Adrenal gland (tissue), 12 donors: Measurements from ENCODE around the gene CSKMT. TPM values are rescaled to one million over a fixed set of nuclear protein-coding genes. Genes with fewer than 3 reads are reported as not detected.
A peak's percentile ranks its signal among the peaks of the same experiment; 100 is the strongest.

Experiments
- DNase-seq, 7 donors: peaks; one replicate each; pipeline ENCODE4 v3.0.0-alpha.2; 2019 to 2020
- H3K27ac ChIP-seq, 5 donors: fragments of 200-600 bp; sonication (generic) in 4 of 5; 1 replicate in 3 of 5; 2 replicates in 2 of 5; pipeline versions ENCODE4 v1.5.1 to v1.8.0; 2016 to 2020; ENCODE audit warnings: mild to moderate bottlenecking in 1 of 5
- H3K27me3 ChIP-seq: fragments of 200-600 bp; 2 replicates; pipeline ENCODE4 v1.8.0; 2021
- H3K36me3 ChIP-seq, 2 donors: fragments of 200-600 bp; replicated peaks in 1 of 2; 1 replicate in 1 of 2; 2 replicates in 1 of 2; pipeline versions ENCODE4 v1.5.1 to v1.8.0; 2018 to 2022
- H3K4me1 ChIP-seq, 2 donors: fragments of 200-600 bp; replicated peaks in 1 of 2; 1 replicate in 1 of 2; 2 replicates in 1 of 2; pipeline versions ENCODE4 v1.5.1 to v1.8.0; 2018 to 2021
- H3K4me3 ChIP-seq, 4 donors: fragments of 200-600 bp; sonication (generic) in 3 of 4; one replicate each; pipeline ENCODE4 v1.5.1; 2016 to 2018
- H3K9me3 ChIP-seq, 3 donors: fragments of 200-600 bp; sonication (generic) in 1 of 3; replicated peaks in 1 of 3; 1 replicate in 2 of 3; 2 replicates in 1 of 3; pipeline versions ENCODE4 v1.5.1 to v1.8.0; 2016 to 2021
- CTCF ChIP-seq, 6 experiments: fragments of 450-650 bp in 4 of 6; fragments of 200-600 bp in 2 of 6; sonication (generic) in 1 of 6; IDR thresholded peaks; 1 replicate in 5 of 6; 2 replicates in 1 of 6; pipeline versions ENCODE4 v1.5.1 to v1.8.0; 2016 to 2021; ENCODE audit warnings: antibody characterized with exemption in 6 of 6, mild to moderate bottlenecking in 2 of 6, moderate library complexity in 1 of 6
- POLR2A ChIP-seq, 2 donors: fragments of 450-650 bp; IDR thresholded peaks; one replicate each; pipeline ENCODE4 v1.6.1; 2017; ENCODE audit warnings: antibody characterized with exemption in 2 of 2, mild to moderate bottlenecking in 2 of 2, moderate library complexity in 1 of 2
- WGBS, 4 donors: extraction: QIAGEN DNeasy Blood & Tissue Kit in 2 of 4; methylation state at CpG; one replicate each; pipeline versions ENCODE4 v1.1.5 to v1.1.7; 2013 to 2017; 5-methylcytosine and 5-hydroxymethylcytosine counted together
- intact Hi-C, 2 donors: fragments of 100-400 bp; cut with DNase I; formaldehyde crosslinking; loops; one replicate each; pipeline versions ENCODE4 v1.14.1 to v1.15.0; 2022 to 2023
- polyA plus RNA-seq, 3 donors: library from polyadenylated mRNA; stranded (reverse); fragments of 200-250 nt in 2 of 3; fragments of 350-450 nt in 1 of 3; fragmentation: Illumina TruSeq in 1 of 3; extraction: RNeasy Lipid Tissue Mini Kit (QIAGEN cat#74804) in 1 of 3; gene quantifications; one replicate each; pipeline ENCODE4 v1.2.3, GENCODE V29; 2013 to 2014
- total RNA-seq, 9 donors: library from RNA; depleted of rRNA in 4 of 9; stranded (reverse); fragments of >200 nt in 4 of 9; fragments of 120-200 nt in 1 of 9; fragmentation: NEBNext Ultra II Directional in 1 of 9; extraction: Animal tissue kit (Norgen Biotek cat#: 25700) in 1 of 9; gene quantifications; one replicate each; pipeline versions ENCODE4 v1.1.0 to v1.2.4, GENCODE V29; 2013 to 2023
- donor health status: healthy with polysubstance abuse.
- donor health status: Bipolar disorder and iron deficiency.
- donor health status: DM: yes; HTN: yes; CAD: no.
- donor health status: DM: no; HTN: no; CAD: no.
- donor health status: DM: no; HTN: no; CAD: no.
- donor health status: DM: yes; HTN: yes; CAD: no.

CSKMT gene
- total and polyA plus RNA-seq, 12 donors: 1.9 to 37.2 (median 8.7) TPM; not detected in 1

GRCh38 chr11:62705880-62706849 is 41.1 kb downstream of the CSKMT start:
- peak overlapping the region; percentile 25 to 69 (median 42) for H3K4me3 ChIP-seq
- H3K9me3 ChIP-seq: no peaks in the 10 kb centered on the region
- 1 to 15% (median 3%) methylated on average over 19 to 73 of the region's 73 CpGs for WGBS, 4 donors
- no peaks in the 10 kb centered on the region for H3K27me3 ChIP-seq
- H3K36me3 ChIP-seq: peaks cover 0 to 20% of the 10 kb centered on the region in 2 donors
- peak; percentile 95 to 98 (median 96) for DNase-seq
- TF ChIP-seq CTCF (IDR thresholded peaks at IDR 0.05): no peak
- peak; percentile 66 to 75 for TF ChIP-seq POLR2A (IDR thresholded peaks at IDR 0.05)
- intact Hi-C loops: no loop called here
- peak overlapping the region; percentile 74 to 92 (median 82) for H3K27ac ChIP-seq
- H3K4me1 ChIP-seq: peaks cover 22 to 32% of the 10 kb centered on the region in 2 donors

- no peaks in the 10 kb centered on the region for H3K9me3 ChIP-seq
- H3K27me3 ChIP-seq: no peaks in the 10 kb centered on the region
- TF ChIP-seq POLR2A (IDR thresholded peaks at IDR 0.05): no peak
- no peak for TF ChIP-seq CTCF (IDR thresholded peaks at IDR 0.05)
- intact Hi-C loops: no loop called here
- DNase-seq: peak in 2 of 7 donors; percentile 16 to 65
- H3K4me3 ChIP-seq: peak overlapping the region in 2 of 4 donors; percentile 39 to 69
- 51 to 57% (median 54%) methylated on average over 8 of the region's 8 CpGs for WGBS, 4 donors
- H3K36me3 ChIP-seq: peaks cover 0 to 20% of the 10 kb centered on the region in 2 donors
- H3K4me1 ChIP-seq: peaks cover 22 to 32% of the 10 kb centered on the region in 2 donors
- H3K27ac ChIP-seq: peak overlapping the region; percentile 61 to 92 (median 82)
Observed at GRCh38 chr11:62706850-62707247, 41.7 kb downstream of the CSKMT start.

GRCh38 chr11:62707277-62707861 is 42.3 kb downstream of the CSKMT start, which contains the start of the genes BSCL2 and GNG3:
Gene BSCL2, minus strand, starts transcription at chr11:62707424. Its CDS starts 229 bp downstream, at chr11:62707195.
Gene GNG3, plus strand, starts transcription at chr11:62707676. Its CDS starts 620 bp downstream, at chr11:62708296.
- Histone ChIP-seq H3K27ac (peak within 1 kb of the TSS; percentile 61 to 96 (median 82)), H3K4me1 (peaks cover 22 to 32% of the 10 kb centered on the region in 2 donors), H3K4me3 (peak within 1 kb of the TSS in 2 of 4 donors; percentile 39 to 69), H3K36me3 (peaks cover 0 to 22% of the 10 kb centered on the region in 2 donors), H3K9me3 (no peaks in the 10 kb centered on the region), H3K27me3 (no peaks in the 10 kb centered on the region)
- peak in 5 of 7 donors; percentile 36 to 94 (median 60) for DNase-seq
- WGBS, 4 donors: 58 to 78% (median 68%) methylated on average over 9 to 10 of the region's 10 CpGs
- TF ChIP-seq POLR2A (IDR thresholded peaks at IDR 0.05) (peak in 1 of 2 donors; percentile 53), CTCF (IDR thresholded peaks at IDR 0.05) (no peak)
- intact Hi-C loops: no loop called here

- Histone ChIP-seq H3K4me1 (peaks cover 30 to 42% of the 10 kb centered on the region in 2 donors), H3K27me3 (no peaks in the 10 kb centered on the region), H3K4me3 (peak overlapping the region in 1 of 4 donors; percentile 58), H3K27ac (peak overlapping the region in 2 of 5 donors; percentile 90 to 96), H3K9me3 (no peaks in the 10 kb centered on the region), H3K36me3 (peaks cover 0 to 31% of the 10 kb centered on the region in 2 donors)
- intact Hi-C loops: no loop called here
- TF ChIP-seq POLR2A (IDR thresholded peaks at IDR 0.05): no peak
- DNase-seq: peak in 2 of 7 donors; percentile 16 to 63
- 60 to 89% (median 68%) methylated on average over 5 of the region's 5 CpGs for WGBS, 4 donors
Observed at GRCh38 chr11:62708392-62708791, 43.3 kb downstream of the CSKMT start.
